Astrocyte (in vitro differentiated cells and primary cell): Measurements from ENCODE around the gene WDR6. TPM values are rescaled to one million over a fixed set of nuclear protein-coding genes. Genes with fewer than 3 reads are reported as not detected.

Experiments
- DNase-seq: peaks from one replicate; pipeline ENCODE4 v3.0.0-alpha.2; 2010; ENCODE audit warnings: low read depth
- FAIRE-seq: peaks from 2 replicates; lab custom pipeline; 2011; peaks lifted over from hg19 to GRCh38; lab: Jason Lieb, UNC
- H2AFZ ChIP-seq: 2 replicates; pipeline ENCODE4 v1.6.0; 2012; ENCODE audit warnings: low read depth, low read length, inconsistent platforms
- H3K27ac ChIP-seq: 2 replicates; pipeline ENCODE4 v1.5.1; 2011; ENCODE audit warnings: low read depth, low read length, inconsistent platforms
- H3K27me3 ChIP-seq: 2 replicates; pipeline ENCODE4 v1.6.0; 2011; ENCODE audit warnings: low read length, inconsistent platforms; ENCODE audit not compliant: insufficient read depth
- H3K36me3 ChIP-seq: 2 replicates; pipeline ENCODE4 v1.5.1; 2011; ENCODE audit warnings: low read length, inconsistent platforms; ENCODE audit not compliant: insufficient read depth
- H3K4me1 ChIP-seq: 2 replicates; pipeline ENCODE4 v1.5.1; 2011; ENCODE audit warnings: low read length, inconsistent platforms; ENCODE audit not compliant: insufficient read depth
- H3K4me2 ChIP-seq: 2 replicates; pipeline ENCODE4 v1.6.0; 2012; ENCODE audit warnings: low read length, inconsistent platforms
- H3K4me3 ChIP-seq: 2 replicates; pipeline ENCODE4 v1.5.1; 2011; ENCODE audit warnings: low read depth, mild to moderate bottlenecking, low read length, inconsistent platforms; ENCODE audit not compliant: insufficient read depth
- H3K79me2 ChIP-seq: 2 replicates; pipeline ENCODE4 v1.6.0; 2012; ENCODE audit warnings: mild to moderate bottlenecking, low read length, inconsistent platforms; ENCODE audit not compliant: insufficient read depth
- H3K9ac ChIP-seq: 2 replicates; pipeline ENCODE4 v1.6.0; 2012; ENCODE audit warnings: mild to moderate bottlenecking, low read length, inconsistent platforms
- H3K9me3 ChIP-seq: 2 replicates; pipeline ENCODE4 v1.5.1; 2012; ENCODE audit warnings: low read depth, mild to moderate bottlenecking, low read length, inconsistent platforms; ENCODE audit not compliant: insufficient read depth
- H4K20me1 ChIP-seq: 2 replicates; pipeline ENCODE4 v1.6.0; 2012; ENCODE audit warnings: low read length, inconsistent platforms; ENCODE audit not compliant: insufficient read depth
- H3K27ac Mint-ChIP-seq: one replicate; pipeline ENCODE4 v1.8.0; 2021; ENCODE audit warnings: mild to moderate bottlenecking, mixed read lengths; ENCODE audit not compliant: unreplicated experiment
- H3K27me3 Mint-ChIP-seq: one replicate; pipeline ENCODE4 v1.8.0; 2021; ENCODE audit warnings: low read depth, mixed read lengths; ENCODE audit not compliant: unreplicated experiment
- H3K36me3 Mint-ChIP-seq: one replicate; pipeline ENCODE4 v1.8.0; 2021; ENCODE audit warnings: low read depth, mixed read lengths; ENCODE audit not compliant: unreplicated experiment
- H3K4me1 Mint-ChIP-seq: one replicate; pipeline ENCODE4 v1.8.0; 2021; ENCODE audit warnings: low read depth, mixed read lengths; ENCODE audit not compliant: unreplicated experiment
- H3K4me3 Mint-ChIP-seq: one replicate; pipeline ENCODE4 v1.8.0; 2021; ENCODE audit warnings: mild to moderate bottlenecking, moderate library complexity, mixed read lengths; ENCODE audit not compliant: unreplicated experiment
- H3K9me3 Mint-ChIP-seq: one replicate; pipeline ENCODE4 v1.8.0; 2021; ENCODE audit warnings: mild to moderate bottlenecking, mixed read lengths; ENCODE audit not compliant: unreplicated experiment
- CTCF ChIP-seq: IDR thresholded peaks from 2 replicates; pipeline ENCODE4 v1.5.1; 2011; ENCODE audit warnings: low read depth, mild to moderate bottlenecking, inconsistent platforms, low read length, moderate library complexity; ENCODE audit not compliant: insufficient read depth
- EZH2 ChIP-seq: IDR thresholded peaks from 2 replicates; pipeline ENCODE4 v1.6.1; 2012; ENCODE audit warnings: mild to moderate bottlenecking, low read length, inconsistent platforms; ENCODE audit not compliant: insufficient read depth
- total RNA-seq: library from RNA; stranded (reverse); gene quantifications from 2 replicates; pipeline ENCODE4 v1.2.1, GENCODE V29; 2021

Gene WDR6
- total RNA-seq, 1 donor from 2014 or later = 130 TPM

GRCh38 chr3:49012441-49013017 is 5.3 kb downstream of the WDR6 start:
- Mint-ChIP-seq H3K4me3 (no peak overlapping the region), H3K4me1 (peaks cover 8% of the 10 kb centered on the region), H3K36me3 (peaks cover 26% of the 10 kb centered on the region), H3K9me3 (no peaks in the 10 kb centered on the region), H3K27me3 (no peaks in the 10 kb centered on the region), H3K27ac (no peak overlapping the region)
- Histone ChIP-seq H3K27me3 (no peaks in the 10 kb centered on the region), H3K4me1 (peaks cover 16% of the 10 kb centered on the region), H3K27ac (no peak overlapping the region), H3K9me3 (no peaks in the 10 kb centered on the region), H3K79me2 (peaks cover 95% of the 10 kb centered on the region), H2AFZ (no peak overlapping the region), H4K20me1 (peaks cover 83% of the 10 kb centered on the region), H3K4me2 (no peak overlapping the region), H3K4me3 (no peak overlapping the region), H3K36me3 (peaks cover 27% of the 10 kb centered on the region), H3K9ac (no peak overlapping the region)
- TF ChIP-seq EZH2 = no peak
- no peak for TF ChIP-seq CTCF
- DNase-seq (no peak), FAIRE-seq (no peak)

GRCh38 chr3:49013113-49013737 is 6.0 kb downstream of the WDR6 start:
- Mint-ChIP-seq H3K27ac (no peak overlapping the region), H3K9me3 (no peaks in the 10 kb centered on the region), H3K4me1 (peaks cover 7% of the 10 kb centered on the region), H3K27me3 (no peaks in the 10 kb centered on the region), H3K36me3 (peaks cover 26% of the 10 kb centered on the region), H3K4me3 (no peak overlapping the region)
- peaks cover 92% of the 10 kb centered on the region for H3K79me2 ChIP-seq
- no peak overlapping the region for H2AFZ ChIP-seq
- no peaks in the 10 kb centered on the region for H3K27me3 ChIP-seq
- no peak overlapping the region for H3K9ac ChIP-seq
- H3K27ac ChIP-seq = no peak overlapping the region
- no peak overlapping the region for H3K4me2 ChIP-seq
- TF ChIP-seq EZH2 = no peak
- H3K36me3 ChIP-seq = peaks cover 27% of the 10 kb centered on the region
- H3K4me1 ChIP-seq = peaks cover 18% of the 10 kb centered on the region
- H4K20me1 ChIP-seq = peaks cover 79% of the 10 kb centered on the region
- no peak for FAIRE-seq
- no peak overlapping the region for H3K4me3 ChIP-seq
- DNase-seq = no peak
- no peaks in the 10 kb centered on the region for H3K9me3 ChIP-seq

GRCh38 chr3:49013738-49014660 is 6.8 kb downstream of the WDR6 start:
- Histone ChIP-seq H3K4me3 (no peak overlapping the region), H3K9ac (no peak overlapping the region), H3K79me2 (peaks cover 84% of the 10 kb centered on the region), H3K4me2 (no peak overlapping the region), H3K27me3 (no peaks in the 10 kb centered on the region), H3K36me3 (peaks cover 27% of the 10 kb centered on the region), H3K4me1 (peaks cover 13% of the 10 kb centered on the region), H4K20me1 (peaks cover 72% of the 10 kb centered on the region), H3K27ac (no peak overlapping the region), H2AFZ (no peak overlapping the region), H3K9me3 (no peaks in the 10 kb centered on the region)
- Mint-ChIP-seq H3K36me3 (peaks cover 26% of the 10 kb centered on the region), H3K4me1 (peaks cover 8% of the 10 kb centered on the region), H3K4me3 (no peak overlapping the region), H3K27me3 (no peaks in the 10 kb centered on the region), H3K27ac (no peak overlapping the region), H3K9me3 (no peaks in the 10 kb centered on the region)
- FAIRE-seq (no peak), DNase-seq (no peak)
- TF ChIP-seq EZH2 (no peak), CTCF (peak; percentile 44)
